K562 (cell line): ENCODE measurements around the gene OR13C5. TPM values are rescaled to one million over a fixed set of nuclear protein-coding genes. Genes with fewer than 3 reads are reported as not detected.

Experiments
- ATAC-seq: fragments of 200-7000 bp; cut with Tn5 transposase; 3 replicates; pipeline ENCODE4 v1.9.1; 2020; ENCODE audit warnings: moderate library complexity
- BruUV-seq: library from RNA; stranded (reverse); fragments of 400-500 nt; replicated peaks from 2 replicates; lab custom pipeline; 2021; lab: Mats Ljungman, UMichigan
- CTCF ChIA-PET: fragments of 300-600 bp; formaldehyde crosslinking; extraction: SDS; loops from one replicate; lab custom pipeline; 2021; ENCODE audit warnings: low intra/inter-chr PET ratio; lab: Yijun Ruan, JAX
- POLR2A ChIA-PET: fragments of 300-600, 350-650 bp; sonication (Branson Sonifier 250); formaldehyde crosslinking; extraction: SDS; loops from one replicate; lab custom pipeline; 2021; ENCODE audit warnings: antibody characterized with exemption, inconsistent platforms; lab: Yijun Ruan, JAX
- DNase-seq, 4 experiments: peaks; one replicate each; pipeline versions ENCODE4 v3.0.0 to v3.0.0-alpha.2; 2011 to 2018; ENCODE audit warnings: low spot score in 3 of 4, mixed read lengths in 3 of 4; ENCODE audit errors: extremely low read depth in 1 of 4
- FAIRE-seq: peaks from 2 replicates; lab custom pipeline; 2011; peaks lifted over from hg19 to GRCh38; lab: Jason Lieb, UNC
- H2AFZ ChIP-seq: 2 replicates; pipeline ENCODE4 v1.6.0; 2011; ENCODE audit warnings: low read depth, low read length, control low read depth, inconsistent platforms
- H3K27ac ChIP-seq: fragments of 200-600 bp; 3 replicates; pipeline ENCODE4 v1.8.0; 2011; ENCODE audit warnings: low read depth, mild to moderate bottlenecking, control low read depth, inconsistent platforms, low read length, moderate library complexity, mixed read lengths; ENCODE audit errors: extremely low read depth
- H3K27me3 ChIP-seq, 2 experiments: fragments of 300-600 bp in 1 of 2; 2 replicates in 1 of 2; 3 replicates in 1 of 2; pipeline versions ENCODE4 v1.6.0 to v1.8.0; 2011; ENCODE audit warnings: inconsistent platforms in 2 of 2, low read length in 2 of 2, mild to moderate bottlenecking in 1 of 2, mixed read lengths in 1 of 2, moderate library complexity in 1 of 2; ENCODE audit not compliant: control insufficient read depth in 2 of 2, insufficient read depth in 2 of 2
- H3K36me3 ChIP-seq: fragments of 300-600 bp; 3 replicates; pipeline ENCODE4 v1.8.0; 2011; ENCODE audit warnings: mild to moderate bottlenecking, low read length, inconsistent platforms; ENCODE audit not compliant: control insufficient read depth, insufficient read depth
- H3K4me1 ChIP-seq, 2 experiments: fragments of 200-600 bp in 1 of 2; replicated peaks in 1 of 2; 2 replicates in 1 of 2; 3 replicates in 1 of 2; pipeline versions ENCODE4 v1.5.1 to v1.8.0; 2011; ENCODE audit warnings: inconsistent platforms in 2 of 2, low read length in 2 of 2, mild to moderate bottlenecking in 1 of 2, mixed read lengths in 1 of 2, moderate library complexity in 1 of 2; ENCODE audit not compliant: control insufficient read depth in 2 of 2, insufficient read depth in 2 of 2
- H3K4me2 ChIP-seq: 2 replicates; pipeline ENCODE4 v1.6.1; 2011; ENCODE audit warnings: low read length, control low read depth, inconsistent platforms, mixed read lengths; ENCODE audit not compliant: insufficient read depth
- H3K4me3 ChIP-seq: fragments of 200-600 bp; sonication (generic), shearing (Covaris generic); 2 replicates; pipeline ENCODE4 v1.5.1; 2016; ENCODE audit warnings: control low read depth, inconsistent platforms
- H3K79me2 ChIP-seq: fragments of 200-600 bp; 3 replicates; pipeline ENCODE4 v1.8.0; 2011; ENCODE audit warnings: low read length, inconsistent platforms; ENCODE audit not compliant: control insufficient read depth, insufficient read depth
- H3K9ac ChIP-seq, 2 experiments: 2 replicates each; pipeline versions ENCODE4 v1.6.0 to v1.6.1; 2011; ENCODE audit warnings: low read depth in 2 of 2, low read length in 2 of 2, control low read depth in 1 of 2, inconsistent platforms in 1 of 2, mild to moderate bottlenecking in 1 of 2, mixed read lengths in 1 of 2; ENCODE audit not compliant: insufficient read depth in 1 of 2
- H3K9me1 ChIP-seq: one replicate; pipeline ENCODE4 v1.6.0; 2011; ENCODE audit warnings: inconsistent platforms, mild to moderate bottlenecking, low read length, moderate library complexity; ENCODE audit not compliant: control insufficient read depth, insufficient read depth
- H3K9me3 ChIP-seq: replicated peaks from 2 replicates; pipeline ENCODE4 v1.5.1; 2011; ENCODE audit warnings: low read depth, low read length, inconsistent platforms; ENCODE audit not compliant: control insufficient read depth, insufficient read depth
- H4K20me1 ChIP-seq: replicated peaks from 2 replicates; pipeline ENCODE4 v1.6.1; 2011; ENCODE audit warnings: low read length, inconsistent platforms, mixed read lengths; ENCODE audit not compliant: control insufficient read depth, insufficient read depth
- CXXC5 ChIP-seq: fragments of 250-450 bp; sonication (Bioruptor Pico); IDR thresholded peaks from 2 replicates; pipeline ENCODE4 v1.8.0; 2022; ENCODE audit warnings: inconsistent platforms, mild to moderate bottlenecking, moderate library complexity
- EP400 ChIP-seq: fragments of 450-650 bp; IDR thresholded peaks from 2 replicates; pipeline ENCODE4 v1.6.1; 2017; ENCODE audit warnings: antibody characterized with exemption, mild to moderate bottlenecking, moderate library complexity
- FIP1L1 ChIP-seq: fragments of 200-400 bp; formaldehyde crosslinking; IDR thresholded peaks from 2 replicates; pipeline ENCODE4 v1.6.1; 2018; ENCODE audit warnings: mild to moderate bottlenecking, low read depth, low read length; ENCODE audit not compliant: poor library complexity, severe bottlenecking
- NONO ChIP-seq, 2 experiments: fragments of 200-400 bp in 1 of 2; fragments of 450-650 bp in 1 of 2; formaldehyde crosslinking in 1 of 2; IDR thresholded peaks; 2 replicates each; pipeline ENCODE4 v1.6.1; 2017; ENCODE audit warnings: low read depth in 2 of 2, mild to moderate bottlenecking in 2 of 2, moderate library complexity in 2 of 2, low read length in 1 of 2
- NR2C1 ChIP-seq, 2 experiments: fragments of 450-650 bp; IDR thresholded peaks; 2 replicates each; pipeline ENCODE4 v1.6.1; 2017; ENCODE audit warnings: mild to moderate bottlenecking in 2 of 2, antibody characterized with exemption in 1 of 2, inconsistent platforms in 1 of 2, missing compliant biosample characterization in 1 of 2, missing genetic modification characterization in 1 of 2
- PHB ChIP-seq: fragments of 250-450 bp; sonication (Bioruptor Pico); IDR thresholded peaks from 2 replicates; pipeline ENCODE4 v1.5.0; 2021
- PPARD ChIP-seq: fragments of 250-450 bp; sonication (Bioruptor Pico); IDR thresholded peaks from 2 replicates; pipeline ENCODE4 v1.8.0; 2022; ENCODE audit warnings: inconsistent platforms, mild to moderate bottlenecking, moderate library complexity
- TCF7L2 ChIP-seq: fragments of 150-350 bp; IDR thresholded peaks from 2 replicates; pipeline ENCODE4 v1.6.1; 2016; ENCODE audit warnings: low read depth, mild to moderate bottlenecking, low read length, moderate library complexity
- ZNF507 ChIP-seq: conservative IDR thresholded peaks from 2 replicates; pipeline ENCODE4 v1.6.1; 2017; ENCODE audit warnings: missing genetic modification characterization, missing compliant biosample characterization
- ZNF586 ChIP-seq: fragments of 450-650 bp; formaldehyde crosslinking; conservative IDR thresholded peaks from 2 replicates; pipeline ENCODE4 v1.4.0; 2020; ENCODE audit warnings: mild to moderate bottlenecking, moderate library complexity
- ZSCAN32 ChIP-seq: fragments of 450-650 bp; formaldehyde crosslinking; IDR thresholded peaks from 2 replicates; pipeline ENCODE4 v1.4.0; 2020; ENCODE audit warnings: mild to moderate bottlenecking, moderate library complexity
- WGBS: fragments of 100-300 bp; shearing (Covaris generic); methylation state at CpG from one replicate; pipeline ENCODE4 v1.1.6; 2016; ENCODE audit warnings: low coverage, mixed read lengths; ENCODE audit not compliant: insufficient coverage; ENCODE audit errors: missing lambda C conversion rate; 5-methylcytosine and 5-hydroxymethylcytosine counted together
- in situ Hi-C: fragments of 300-500 bp; cut with MboI; formaldehyde crosslinking; loops from 4 replicates; pipeline ENCODE4 v1.15.0; 2018; ENCODE audit warnings: inconsistent platforms, mixed read lengths
- intact Hi-C: fragments of 100-400 bp; cut with micrococcal nuclease; formaldehyde crosslinking; loops from 2 replicates; pipeline ENCODE4 v1.14.2; 2022
- polyA plus RNA-seq, 8 experiments: library from polyadenylated mRNA; depleted of rRNA in 4 of 8; stranded (reverse) in 5 of 8; unstranded in 3 of 8; fragments of >200 nt; fragmentation: Nextera tagmentation in 2 of 8; fragmentation: Illumina TruSeq in 1 of 8; extraction: Ambion mirVana in 2 of 8; extraction: Trizol in 1 of 8; gene quantifications; 2 replicates each; pipeline versions ENCODE4 v1.2.1 to v1.2.3, GENCODE V29; 2011 to 2014; ENCODE audit warnings: inconsistent platforms in 1 of 8, missing spikeins in 1 of 8
- total RNA-seq, 7 experiments: library from RNA; depleted of rRNA in 6 of 7; stranded (reverse); fragments of >200 nt in 6 of 7; fragmentation: Illumina TruSeq in 2 of 7; extraction: Trizol in 2 of 7; gene quantifications; 2 replicates each; pipeline versions ENCODE4 v1.2.1 to v1.2.3, GENCODE V29; 2011 to 2021; ENCODE audit warnings: low replicate concordance in 1 of 7
- TF ChIP-seq, protein P1 (sequence below), 2 experiments: fragments of 250-450 bp in 1 of 2; fragments of 450-650 bp in 1 of 2; sonication (Bioruptor Pico) in 1 of 2; IDR thresholded peaks; 2 replicates each; pipeline versions ENCODE4 v1.6.1 to v1.8.0; 2016 to 2021; ENCODE audit warnings: mild to moderate bottlenecking in 2 of 2, moderate library complexity in 2 of 2, missing compliant biosample characterization in 1 of 2, missing genetic modification characterization in 1 of 2
- TF ChIP-seq, protein P2 (sequence below): sonication (generic); formaldehyde crosslinking; IDR thresholded peaks from 2 replicates; pipeline ENCODE4 v1.9.0; 2022; ENCODE audit warnings: mild to moderate bottlenecking, missing genetic modification reagents
- TF ChIP-seq, protein P3 (sequence below): fragments of 150-350 bp; conservative IDR thresholded peaks from 2 replicates; pipeline ENCODE4 v1.6.1; 2014; ENCODE audit warnings: low read length
- TF ChIP-seq, protein P4 (sequence below): fragments of 450-650 bp; IDR thresholded peaks from 2 replicates; pipeline ENCODE4 v1.6.1; 2017; ENCODE audit warnings: antibody characterized with exemption, mild to moderate bottlenecking

Gene OR13C5
- total and polyA plus RNA-seq, 9 of the 15 experiments (the other 6 are each of a cell fraction or from before 2014, with no cell fraction given), result not detected

DNA sequence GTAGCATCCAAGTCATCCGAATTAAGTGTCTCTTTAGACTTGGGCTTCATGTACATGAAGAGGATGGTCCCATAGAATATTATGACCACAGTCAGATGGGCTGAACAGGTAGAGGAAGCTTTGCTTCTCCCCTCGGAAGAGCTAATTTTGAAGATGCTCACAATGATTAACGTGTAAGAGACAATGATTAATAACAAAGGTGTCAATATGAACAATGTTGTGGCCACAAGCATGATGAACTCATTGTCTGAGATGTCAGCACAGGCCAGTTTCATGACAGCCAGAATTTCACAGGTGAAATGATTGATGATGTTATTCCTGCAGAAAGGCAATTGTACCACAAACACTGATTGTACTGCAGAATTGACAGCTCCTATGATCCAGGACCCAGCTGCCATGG, 5.6 kb upstream of the OR13C5 start:
- H3K36me3 ChIP-seq, result no peaks in the 10 kb centered on the region
- H3K4me3 ChIP-seq, result no peak overlapping the region
- 3% methylated on average over 3 of the region's 3 CpGs for WGBS
- no peak overlapping the region for H3K27ac ChIP-seq
- no peak overlapping the region for H3K4me2 ChIP-seq
- H3K27me3 ChIP-seq, result no peaks in the 10 kb centered on the region
- DNase-seq (no peak), FAIRE-seq (no peak), ATAC-seq (no peak)
- intact Hi-C loops, result loop anchor here (10.0 kb wide), 1 partner anchor 60 kb away; no protein-coding TSS in a partner anchor
- H3K9ac ChIP-seq, result no peak overlapping the region
- CTCF ChIA-PET, result no interaction called here
- H3K9me1 ChIP-seq, result no peaks in the 10 kb centered on the region
- no TSS peak for BruUV-seq
- no peaks in the 10 kb centered on the region for H3K4me1 ChIP-seq
- H4K20me1 ChIP-seq, result no peaks in the 10 kb centered on the region
- no peak overlapping the region for H2AFZ ChIP-seq
- POLR2A ChIA-PET, result no interaction called here
- in situ Hi-C loops, result no loop called here
- no peaks in the 10 kb centered on the region for H3K79me2 ChIP-seq
- H3K9me3 ChIP-seq, result no peaks in the 10 kb centered on the region
- TF ChIP-seq, protein P1, sequence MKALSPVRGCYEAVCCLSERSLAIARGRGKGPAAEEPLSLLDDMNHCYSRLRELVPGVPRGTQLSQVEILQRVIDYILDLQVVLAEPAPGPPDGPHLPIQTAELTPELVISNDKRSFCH (CRISPR knock-in tag; IDR thresholded peaks at IDR 0.05), result no peak
- TF ChIP-seq, protein P1 (tag; IDR thresholded peaks at IDR 0.05), result no peak
- TF ChIP-seq FIP1L1 (no peak), ZNF507 (tag) (no peak), PHB (CRISPR knock-in tag) (no peak), PPARD (CRISPR knock-in tag) (no peak), NR2C1 (IDR thresholded peaks at IDR 0.05) (no peak), NR2C1 (tag; IDR thresholded peaks at IDR 0.05) (no peak), ZSCAN32 (CRISPR knock-in tag) (no peak), NONO (IDR thresholded peaks at IDR 0.05; ENCODE audit: low read depth in 2 of 2, low read length in 1 of 2) (no peak), CXXC5 (CRISPR knock-in tag) (no peak), EP400 (no peak), TCF7L2 (no peak), ZNF586 (no peak)
- TF ChIP-seq, protein P2, sequence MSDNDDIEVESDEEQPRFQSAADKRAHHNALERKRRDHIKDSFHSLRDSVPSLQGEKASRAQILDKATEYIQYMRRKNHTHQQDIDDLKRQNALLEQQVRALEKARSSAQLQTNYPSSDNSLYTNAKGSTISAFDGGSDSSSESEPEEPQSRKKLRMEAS, result no peak
- TF ChIP-seq, protein P3, sequence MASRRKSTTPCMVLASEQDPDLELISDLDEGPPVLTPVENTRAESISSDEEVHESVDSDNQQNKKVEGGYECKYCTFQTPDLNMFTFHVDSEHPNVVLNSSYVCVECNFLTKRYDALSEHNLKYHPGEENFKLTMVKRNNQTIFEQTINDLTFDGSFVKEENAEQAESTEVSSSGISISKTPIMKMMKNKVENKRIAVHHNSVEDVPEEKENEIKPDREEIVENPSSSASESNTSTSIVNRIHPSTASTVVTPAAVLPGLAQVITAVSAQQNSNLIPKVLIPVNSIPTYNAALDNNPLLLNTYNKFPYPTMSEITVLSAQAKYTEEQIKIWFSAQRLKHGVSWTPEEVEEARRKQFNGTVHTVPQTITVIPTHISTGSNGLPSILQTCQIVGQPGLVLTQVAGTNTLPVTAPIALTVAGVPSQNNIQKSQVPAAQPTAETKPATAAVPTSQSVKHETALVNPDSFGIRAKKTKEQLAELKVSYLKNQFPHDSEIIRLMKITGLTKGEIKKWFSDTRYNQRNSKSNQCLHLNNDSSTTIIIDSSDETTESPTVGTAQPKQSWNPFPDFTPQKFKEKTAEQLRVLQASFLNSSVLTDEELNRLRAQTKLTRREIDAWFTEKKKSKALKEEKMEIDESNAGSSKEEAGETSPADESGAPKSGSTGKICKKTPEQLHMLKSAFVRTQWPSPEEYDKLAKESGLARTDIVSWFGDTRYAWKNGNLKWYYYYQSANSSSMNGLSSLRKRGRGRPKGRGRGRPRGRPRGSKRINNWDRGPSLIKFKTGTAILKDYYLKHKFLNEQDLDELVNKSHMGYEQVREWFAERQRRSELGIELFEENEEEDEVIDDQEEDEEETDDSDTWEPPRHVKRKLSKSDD, result no peak
- TF ChIP-seq, protein P4, sequence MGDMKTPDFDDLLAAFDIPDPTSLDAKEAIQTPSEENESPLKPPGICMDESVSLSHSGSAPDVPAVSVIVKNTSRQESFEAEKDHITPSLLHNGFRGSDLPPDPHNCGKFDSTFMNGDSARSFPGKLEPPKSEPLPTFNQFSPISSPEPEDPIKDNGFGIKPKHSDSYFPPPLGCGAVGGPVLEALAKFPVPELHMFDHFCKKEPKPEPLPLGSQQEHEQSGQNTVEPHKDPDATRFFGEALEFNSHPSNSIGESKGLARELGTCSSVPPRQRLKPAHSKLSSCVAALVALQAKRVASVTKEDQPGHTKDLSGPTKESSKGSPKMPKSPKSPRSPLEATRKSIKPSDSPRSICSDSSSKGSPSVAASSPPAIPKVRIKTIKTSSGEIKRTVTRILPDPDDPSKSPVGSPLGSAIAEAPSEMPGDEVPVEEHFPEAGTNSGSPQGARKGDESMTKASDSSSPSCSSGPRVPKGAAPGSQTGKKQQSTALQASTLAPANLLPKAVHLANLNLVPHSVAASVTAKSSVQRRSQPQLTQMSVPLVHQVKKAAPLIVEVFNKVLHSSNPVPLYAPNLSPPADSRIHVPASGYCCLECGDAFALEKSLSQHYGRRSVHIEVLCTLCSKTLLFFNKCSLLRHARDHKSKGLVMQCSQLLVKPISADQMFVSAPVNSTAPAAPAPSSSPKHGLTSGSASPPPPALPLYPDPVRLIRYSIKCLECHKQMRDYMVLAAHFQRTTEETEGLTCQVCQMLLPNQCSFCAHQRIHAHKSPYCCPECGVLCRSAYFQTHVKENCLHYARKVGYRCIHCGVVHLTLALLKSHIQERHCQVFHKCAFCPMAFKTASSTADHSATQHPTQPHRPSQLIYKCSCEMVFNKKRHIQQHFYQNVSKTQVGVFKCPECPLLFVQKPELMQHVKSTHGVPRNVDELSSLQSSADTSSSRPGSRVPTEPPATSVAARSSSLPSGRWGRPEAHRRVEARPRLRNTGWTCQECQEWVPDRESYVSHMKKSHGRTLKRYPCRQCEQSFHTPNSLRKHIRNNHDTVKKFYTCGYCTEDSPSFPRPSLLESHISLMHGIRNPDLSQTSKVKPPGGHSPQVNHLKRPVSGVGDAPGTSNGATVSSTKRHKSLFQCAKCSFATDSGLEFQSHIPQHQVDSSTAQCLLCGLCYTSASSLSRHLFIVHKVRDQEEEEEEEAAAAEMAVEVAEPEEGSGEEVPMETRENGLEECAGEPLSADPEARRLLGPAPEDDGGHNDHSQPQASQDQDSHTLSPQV, result no peak
